Skeletal muscle tissue (tissue), 4 donors: ENCODE measurements around the gene NKRF. TPM values are rescaled to one million over a fixed set of nuclear protein-coding genes. Genes with fewer than 3 reads are reported as not detected.

Source experiments
- H3K27ac ChIP-seq: one replicate; pipeline ENCODE4 v1.7.0; 2013; ENCODE audit warnings: mild to moderate bottlenecking, low read depth, low read length, inconsistent platforms
- H3K27me3 ChIP-seq, 3 donors: one replicate each; pipeline ENCODE4 v1.7.0; 2013; ENCODE audit warnings: low read length in 3 of 3; ENCODE audit not compliant: control insufficient read depth in 3 of 3, insufficient read depth in 3 of 3
- H3K36me3 ChIP-seq, 3 donors: one replicate each; pipeline ENCODE4 v1.7.0; 2013; ENCODE audit warnings: low read length in 3 of 3; ENCODE audit not compliant: control insufficient read depth in 3 of 3, insufficient read depth in 3 of 3
- H3K4me1 ChIP-seq, 3 donors: one replicate each; pipeline ENCODE4 v1.7.0; 2013; ENCODE audit warnings: low read length in 3 of 3, mild to moderate bottlenecking in 3 of 3; ENCODE audit not compliant: control insufficient read depth in 3 of 3, insufficient read depth in 3 of 3
- H3K4me3 ChIP-seq, 3 donors: one replicate each; pipeline ENCODE4 v1.7.0; 2013; ENCODE audit warnings: low read length in 3 of 3
- H3K9ac ChIP-seq, 3 donors: one replicate each; pipeline ENCODE4 v1.7.0; 2013; ENCODE audit warnings: low read length in 3 of 3, mild to moderate bottlenecking in 3 of 3, moderate library complexity in 2 of 3, low read depth in 1 of 3
- H3K9me3 ChIP-seq, 3 donors: one replicate each; pipeline ENCODE4 v1.7.0; 2013; ENCODE audit warnings: low read length in 3 of 3; ENCODE audit not compliant: control insufficient read depth in 3 of 3
- total RNA-seq: library from RNA; depleted of rRNA; stranded (reverse); fragments of >200 nt; gene quantifications from one replicate; pipeline ENCODE4 v1.2.3, GENCODE V29; 2014
- donor health status: Osteomylitis.

The NKRF gene
- total RNA-seq, 1 donor from 2014 or later = 3.1 TPM

GRCh38 chrX:119618439-119618838 is 12.2 kb upstream of the NKRF start:
- H3K4me1 ChIP-seq = no peaks in the 10 kb centered on the region
- H3K27me3 ChIP-seq = no peaks in the 10 kb centered on the region
- H3K9me3 ChIP-seq = no peaks in the 10 kb centered on the region
- H3K36me3 ChIP-seq = no peaks in the 10 kb centered on the region
- no peak overlapping the region for H3K4me3 ChIP-seq
- no peak overlapping the region for H3K9ac ChIP-seq
- no peak overlapping the region for H3K27ac ChIP-seq

GRCh38 chrX:119617517-119618164 is 11.4 kb upstream of the NKRF start:
- no peaks in the 10 kb centered on the region for H3K4me1 ChIP-seq
- no peaks in the 10 kb centered on the region for H3K9me3 ChIP-seq
- no peak overlapping the region for H3K9ac ChIP-seq
- H3K36me3 ChIP-seq = no peaks in the 10 kb centered on the region
- no peak overlapping the region for H3K4me3 ChIP-seq
- no peak overlapping the region for H3K27ac ChIP-seq
- no peaks in the 10 kb centered on the region for H3K27me3 ChIP-seq

GRCh38 chrX:119614776-119615175 is 8.6 kb upstream of the NKRF start:
- Histone ChIP-seq H3K27ac (no peak overlapping the region), H3K36me3 (no peaks in the 10 kb centered on the region), H3K4me1 (no peaks in the 10 kb centered on the region), H3K27me3 (no peaks in the 10 kb centered on the region), H3K4me3 (no peak overlapping the region), H3K9ac (no peak overlapping the region), H3K9me3 (no peaks in the 10 kb centered on the region)

GRCh38 chrX:119607018-119607389 is 780 bp upstream of the NKRF start:
- Histone ChIP-seq H3K27ac (peak overlapping the region; percentile 69), H3K27me3 (no peaks in the 10 kb centered on the region), H3K4me3 (peak overlapping the region; percentile 91 to 93 (median 91))

GRCh38 chrX:119605464-119606279 is 552 bp downstream of the NKRF start:
- Histone ChIP-seq H3K27ac (peak overlapping the region; percentile 69), H3K9me3 (no peaks in the 10 kb centered on the region), H3K36me3 (no peaks in the 10 kb centered on the region), H3K9ac (peak overlapping the region; percentile 81 to 89 (median 88)), H3K4me1 (peaks cover 4 to 9% (median 5%) of the 10 kb centered on the region in 3 donors), H3K27me3 (no peaks in the 10 kb centered on the region), H3K4me3 (peak overlapping the region; percentile 91 to 93 (median 91))

More at GRCh38 chrX:119607018-119607389, 780 bp upstream of the NKRF start:
- Histone ChIP-seq H3K9me3 (no peaks in the 10 kb centered on the region), H3K36me3 (no peaks in the 10 kb centered on the region), H3K9ac (peak overlapping the region in 2 of 3 donors; percentile 81 to 88), H3K4me1 (peaks cover 4 to 9% (median 5%) of the 10 kb centered on the region in 3 donors)

GRCh38 chrX:119604766-119605463 is 1.3 kb downstream of the NKRF start:
- Histone ChIP-seq H3K36me3 (no peaks in the 10 kb centered on the region), H3K4me3 (peak overlapping the region; percentile 72 to 93 (median 77)), H3K9ac (peak overlapping the region in 2 of 3 donors; percentile 61 to 66), H3K4me1 (peaks cover 4 to 9% (median 5%) of the 10 kb centered on the region in 3 donors), H3K9me3 (no peaks in the 10 kb centered on the region), H3K27ac (no peak overlapping the region), H3K27me3 (no peaks in the 10 kb centered on the region)

GRCh38 chrX:119602701-119603255 is 3.4 kb downstream of the NKRF start:
- H3K36me3 ChIP-seq = no peaks in the 10 kb centered on the region
- H3K27ac ChIP-seq = no peak overlapping the region

GRCh38 chrX:119589810-119590209 is 16.4 kb downstream of the NKRF start:
- Histone ChIP-seq H3K9me3 (no peaks in the 10 kb centered on the region), H3K27ac (no peak overlapping the region), H3K4me3 (no peak overlapping the region), H3K9ac (no peak overlapping the region), H3K4me1 (no peaks in the 10 kb centered on the region), H3K27me3 (no peaks in the 10 kb centered on the region), H3K36me3 (peaks cover 3 to 16% (median 15%) of the 10 kb centered on the region in 3 donors)

More at GRCh38 chrX:119602701-119603255, 3.4 kb downstream of the NKRF start:
- Histone ChIP-seq H3K27me3 (no peaks in the 10 kb centered on the region), H3K4me3 (no peak overlapping the region), H3K4me1 (peaks cover 4 to 9% (median 5%) of the 10 kb centered on the region in 3 donors), H3K9ac (no peak overlapping the region), H3K9me3 (no peaks in the 10 kb centered on the region)

GRCh38 chrX:119583431-119584059 is 22.7 kb downstream of the NKRF start:
- peak overlapping the region; percentile 52 for H3K27ac ChIP-seq
- no peak overlapping the region for H3K4me3 ChIP-seq
- H3K27me3 ChIP-seq = no peaks in the 10 kb centered on the region
- H3K36me3 ChIP-seq = peaks cover 0 to 3% (median 0%) of the 10 kb centered on the region in 3 donors
- H3K4me1 ChIP-seq = peaks cover 0 to 2% (median 0%) of the 10 kb centered on the region in 3 donors
- peak overlapping the region in 1 of 3 donors; percentile 51 for H3K9ac ChIP-seq
- no peaks in the 10 kb centered on the region for H3K9me3 ChIP-seq
